H1 (cell line): ENCODE measurements around the gene MRPL47. TPM values are rescaled to one million over a fixed set of nuclear protein-coding genes. Genes with fewer than 3 reads are reported as not detected.

Experiments used
- CTCF ChIA-PET: fragments of 300-600 bp; sonication (Branson Sonifier 250); formaldehyde crosslinking; loops from one replicate; lab custom pipeline; 2021; ENCODE audit not compliant: partially characterized antibody; lab: Charles Lee
- POLR2A ChIA-PET: fragments of 300-600 bp; sonication (Branson Sonifier 250); formaldehyde crosslinking; loops from one replicate; lab custom pipeline; 2021; ENCODE audit warnings: inconsistent platforms; ENCODE audit not compliant: partially characterized antibody; lab: Charles Lee
- DNase-seq, 2 experiments: peaks; one replicate each; pipeline versions ENCODE4 v3.0.0 to v3.0.0-alpha.2; 2010 to 2022; ENCODE audit warnings: low spot score in 2 of 2, low read depth in 1 of 2, mixed read lengths in 1 of 2
- FAIRE-seq: peaks from 2 replicates; lab custom pipeline; 2011; peaks lifted over from hg19 to GRCh38; lab: Jason Lieb, UNC
- H2AFZ ChIP-seq: 2 replicates; pipeline ENCODE4 v1.8.1; 2012; ENCODE audit warnings: low read length, inconsistent platforms
- H2AK5ac ChIP-seq: 2 replicates; pipeline ENCODE4 v1.6.1; 2013; ENCODE audit warnings: low read depth, low read length
- H2BK120ac ChIP-seq: replicated peaks from 2 replicates; pipeline ENCODE3; 2013; ENCODE audit warnings: low read depth, low read length, inconsistent platforms
- H2BK12ac ChIP-seq: 2 replicates; pipeline ENCODE4 v1.6.1; 2013; ENCODE audit warnings: low read depth, low read length
- H2BK15ac ChIP-seq: 2 replicates; pipeline ENCODE4 v1.6.1; 2013; ENCODE audit warnings: low read length
- H2BK20ac ChIP-seq: 2 replicates; pipeline ENCODE4 v1.6.1; 2013; ENCODE audit warnings: low read length
- H2BK5ac ChIP-seq: 2 replicates; pipeline ENCODE4 v1.6.1; 2013; ENCODE audit warnings: low read depth, low read length
- H3K14ac ChIP-seq: 2 replicates; pipeline ENCODE4 v1.6.1; 2013; ENCODE audit warnings: inconsistent platforms; ENCODE audit not compliant: insufficient read length
- H3K18ac ChIP-seq: 2 replicates; pipeline ENCODE4 v1.6.1; 2013; ENCODE audit warnings: low read length; ENCODE audit errors: extremely low read depth
- H3K23ac ChIP-seq: 2 replicates; pipeline ENCODE4 v1.6.1; 2013; ENCODE audit warnings: inconsistent platforms; ENCODE audit not compliant: insufficient read length
- H3K23me2 ChIP-seq: 2 replicates; pipeline ENCODE4 v1.6.1; 2013; ENCODE audit warnings: low read depth, low read length
- H3K27ac ChIP-seq: 2 replicates; pipeline ENCODE4 v1.6.1; 2011; ENCODE audit warnings: low read depth, low read length, inconsistent platforms
- H3K27me3 ChIP-seq, 4 experiments: replicated peaks in 1 of 4; 1 replicate in 1 of 4; 2 replicates in 3 of 4; pipeline versions ENCODE4 v1.6.1 to v1.8.1; 2011 to 2013; ENCODE audit warnings: low read length in 3 of 4, mild to moderate bottlenecking in 3 of 4, inconsistent platforms in 2 of 4, mixed read lengths in 2 of 4, moderate library complexity in 1 of 4; ENCODE audit not compliant: control insufficient read depth in 3 of 4, insufficient read depth in 3 of 4; ENCODE audit errors: extremely low read depth in 1 of 4
- H3K36me3 ChIP-seq, 4 experiments: 2 replicates each; pipeline versions ENCODE4 v1.6.1 to v1.8.1; 2011 to 2013; ENCODE audit warnings: mild to moderate bottlenecking in 4 of 4, low read length in 3 of 4, moderate library complexity in 2 of 4, control low read depth in 1 of 4, inconsistent platforms in 1 of 4; ENCODE audit not compliant: insufficient read depth in 4 of 4, control insufficient read depth in 2 of 4
- H3K4ac ChIP-seq: replicated peaks from 2 replicates; pipeline ENCODE3; 2013; ENCODE audit warnings: low read length, low read depth, mixed read lengths, inconsistent platforms; ENCODE audit not compliant: insufficient read length
- H3K4me1 ChIP-seq, 4 experiments: replicated peaks in 1 of 4; 1 replicate in 1 of 4; 2 replicates in 3 of 4; pipeline versions ENCODE4 v1.6.1 to v1.8.1; 2011 to 2013; ENCODE audit warnings: low read length in 3 of 4, inconsistent platforms in 2 of 4, mixed read lengths in 1 of 4; ENCODE audit not compliant: insufficient read depth in 4 of 4, control insufficient read depth in 3 of 4
- H3K4me2 ChIP-seq, 2 experiments: 2 replicates each; pipeline versions ENCODE4 v1.6.1 to v1.8.1; 2011 to 2013; ENCODE audit warnings: low read depth in 2 of 2, low read length in 2 of 2, control low read depth in 1 of 2, inconsistent platforms in 1 of 2, mild to moderate bottlenecking in 1 of 2; ENCODE audit not compliant: insufficient read depth in 1 of 2
- H3K4me3 ChIP-seq, 4 experiments: fragments of 200-600, 300-600 bp in 1 of 4; sonication (generic), shearing (Covaris generic), sonication (Bioruptor Twin) in 1 of 4; 2 replicates each; pipeline versions ENCODE4 v1.5.1 to v1.8.1; 2011 to 2016; ENCODE audit warnings: low read length in 4 of 4, low read depth in 3 of 4, control low read depth in 2 of 4, inconsistent platforms in 2 of 4, mild to moderate bottlenecking in 2 of 4, mixed read lengths in 1 of 4, moderate library complexity in 1 of 4; ENCODE audit not compliant: insufficient read depth in 2 of 4; ENCODE audit errors: extremely low read depth in 1 of 4
- H3K56ac ChIP-seq: replicated peaks from 2 replicates; pipeline ENCODE3; 2013; ENCODE audit warnings: low read depth, mild to moderate bottlenecking, mixed read lengths, low read length, inconsistent platforms; ENCODE audit not compliant: insufficient read length
- H3K79me1 ChIP-seq: 2 replicates; pipeline ENCODE4 v1.6.1; 2013; ENCODE audit warnings: low read depth, low read length, control low read depth
- H3K79me2 ChIP-seq, 2 experiments: 2 replicates each; pipeline versions ENCODE4 v1.6.1 to v1.8.1; 2012 to 2013; ENCODE audit warnings: low read length in 2 of 2, mild to moderate bottlenecking in 2 of 2, inconsistent platforms in 1 of 2; ENCODE audit not compliant: insufficient read depth in 2 of 2, control insufficient read depth in 1 of 2
- H3K9ac ChIP-seq, 4 experiments: replicated peaks in 1 of 4; 1 replicate in 1 of 4; 2 replicates in 3 of 4; pipeline versions ENCODE4 v1.6.1 to v1.8.1; 2011 to 2013; ENCODE audit warnings: low read depth in 3 of 4, low read length in 3 of 4, control low read depth in 2 of 4, mild to moderate bottlenecking in 2 of 4, moderate library complexity in 2 of 4, inconsistent platforms in 1 of 4; ENCODE audit errors: extremely low read depth in 1 of 4
- H3K9me3 ChIP-seq, 2 experiments: 2 replicates each; pipeline versions ENCODE4 v1.6.1 to v1.8.1; 2012 to 2013; ENCODE audit warnings: mild to moderate bottlenecking in 2 of 2, moderate library complexity in 2 of 2, control low read depth in 1 of 2, inconsistent platforms in 1 of 2, low read depth in 1 of 2, low read length in 1 of 2, mixed read lengths in 1 of 2; ENCODE audit not compliant: insufficient read depth in 2 of 2
- H4K20me1 ChIP-seq, 2 experiments: replicated peaks in 1 of 2; 2 replicates each; pipeline versions ENCODE3 to v1.8.1; 2011 to 2013; ENCODE audit warnings: inconsistent platforms in 2 of 2, low read length in 2 of 2, mild to moderate bottlenecking in 1 of 2; ENCODE audit not compliant: insufficient read depth in 2 of 2, control insufficient read depth in 1 of 2
- H4K5ac ChIP-seq: 2 replicates; pipeline ENCODE4 v1.6.1; 2013; ENCODE audit warnings: low read length, low read depth, mixed read lengths, inconsistent platforms; ENCODE audit not compliant: insufficient read length
- H4K8ac ChIP-seq: 2 replicates; pipeline ENCODE4 v1.8.0; 2013; ENCODE audit warnings: mild to moderate bottlenecking, moderate library complexity, low read length, inconsistent platforms; ENCODE audit not compliant: insufficient read depth; ENCODE audit errors: extremely low read depth
- H4K91ac ChIP-seq: replicated peaks from 2 replicates; pipeline ENCODE3; 2013; ENCODE audit warnings: low read length, mixed read lengths, inconsistent platforms; ENCODE audit not compliant: insufficient read length
- EZH2 ChIP-seq: fragments of 200-600 bp; sonication (generic); IDR thresholded peaks from 2 replicates; pipeline ENCODE4 v1.7.1; 2012; ENCODE audit warnings: low read depth, mild to moderate bottlenecking, moderate library complexity, low read length, inconsistent platforms; ENCODE audit not compliant: severe bottlenecking
- HDAC2 ChIP-seq, 2 experiments: fragments of 300-600 bp in 1 of 2; sonication (generic) in 1 of 2; IDR thresholded peaks; 2 replicates each; pipeline ENCODE4 v1.6.1; 2011 to 2012; ENCODE audit warnings: low read depth in 2 of 2, low read length in 2 of 2, mild to moderate bottlenecking in 2 of 2, moderate library complexity in 2 of 2, borderline replicate concordance in 1 of 2, inconsistent platforms in 1 of 2
- JUN ChIP-seq: IDR thresholded peaks from 2 replicates; pipeline ENCODE4 v1.6.1; 2011; ENCODE audit warnings: low read depth, mild to moderate bottlenecking, improper control_type of control experiment, low read length
- MAFK ChIP-seq: IDR thresholded peaks from 2 replicates; pipeline ENCODE4 v1.6.1; 2012; ENCODE audit warnings: low read depth, mild to moderate bottlenecking, improper control_type of control experiment, low read length
- PHF8 ChIP-seq: fragments of 200-600 bp; sonication (generic); conservative IDR thresholded peaks from 2 replicates; pipeline ENCODE4 v1.7.1; 2012; ENCODE audit warnings: low read depth, mild to moderate bottlenecking, inconsistent platforms, low read length, moderate library complexity
- SAP30 ChIP-seq: fragments of 300-600 bp; sonication (generic); IDR thresholded peaks from 2 replicates; pipeline ENCODE4 v1.7.1; 2012; ENCODE audit warnings: low read length, moderate library complexity, mild to moderate bottlenecking, inconsistent platforms; ENCODE audit not compliant: insufficient read depth, insufficient replicate concordance
- SIRT6 ChIP-seq: IDR thresholded peaks from one replicate; pipeline ENCODE4 v1.7.1; 2012; ENCODE audit warnings: low read length, inconsistent platforms
- SP2 ChIP-seq: IDR thresholded peaks from 2 replicates; pipeline ENCODE4 v1.6.1; 2012; ENCODE audit warnings: mild to moderate bottlenecking, low read length, inconsistent platforms
- SRF ChIP-seq: IDR thresholded peaks from 2 replicates; pipeline ENCODE4 v1.6.1; 2011; ENCODE audit warnings: mild to moderate bottlenecking, low read depth, low read length, moderate library complexity
- SUZ12 ChIP-seq: fragments of 200-600 bp; sonication (generic); IDR thresholded peaks from 2 replicates; pipeline ENCODE4 v1.6.1; 2012; ENCODE audit warnings: mild to moderate bottlenecking, inconsistent platforms, low read length, moderate library complexity, mixed read lengths
- TBP ChIP-seq: IDR thresholded peaks from 2 replicates; pipeline ENCODE4 v1.6.1; 2011; ENCODE audit warnings: low read depth, low read length, improper control_type of control experiment
- WGBS, 2 experiments: shearing (Covaris generic) in 1 of 2; methylation state at CpG; one replicate each; pipeline versions ENCODE4 v1.1.6 to v1.1.7; 2013 to 2015; ENCODE audit warnings: low lambda C conversion rate in 2 of 2, mixed read lengths in 2 of 2, inconsistent platforms in 1 of 2, low coverage in 1 of 2, missing lambda C conversion rate in 1 of 2; ENCODE audit not compliant: insufficient replicate concordance in 2 of 2, insufficient coverage in 1 of 2, insufficient read length in 1 of 2; ENCODE audit errors: extremely low coverage in 1 of 2, missing lambda C conversion rate in 1 of 2; 5-methylcytosine and 5-hydroxymethylcytosine counted together
- polyA plus RNA-seq, 7 experiments: library from polyadenylated mRNA; depleted of rRNA in 3 of 7; stranded (reverse) in 5 of 7; unstranded in 2 of 7; fragments of >200 nt in 5 of 7; fragments of 200-250 nt in 2 of 7; gene quantifications; 1 replicate in 5 of 7; 2 replicates in 1 of 7; 4 replicates in 1 of 7; pipeline versions ENCODE4 v1.2.1 to v1.2.3, GENCODE V29; 2011 to 2013; ENCODE audit warnings: missing spikeins in 2 of 7, mixed read lengths in 2 of 7
- total RNA-seq: library from RNA; stranded (reverse); fragmentation: NEBNext Ultra II Directional; extraction: Animal tissue kit (Norgen Biotek cat#: 25700); gene quantifications from 2 replicates; pipeline ENCODE4 v1.2.1, GENCODE V29; 2021

The MRPL47 gene
- total and polyA plus RNA-seq, 2 of the 8 experiments (the other 6 are each of a cell fraction or from before 2014, with no cell fraction given): 26.1 to 76.6 TPM

DNA sequence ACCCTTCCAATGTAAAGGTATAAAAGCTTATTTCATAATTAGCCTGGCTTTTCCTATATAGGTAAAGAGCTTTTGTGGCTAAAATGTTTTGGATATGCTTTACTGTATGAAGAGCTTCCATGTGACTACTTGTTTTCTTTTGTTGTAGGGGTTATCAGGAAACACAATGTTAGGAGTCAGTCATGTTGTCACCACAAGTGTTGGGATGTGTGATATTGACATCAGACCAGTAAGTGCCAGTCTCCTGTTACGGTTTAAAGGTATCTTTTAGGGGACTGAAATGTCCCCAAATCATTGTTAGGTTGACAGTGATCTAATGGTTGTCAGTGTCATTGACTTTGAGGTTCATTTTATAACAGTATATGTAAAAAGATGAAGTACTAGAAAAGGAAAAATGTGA is 23.4 kb downstream of the MRPL47 start:
- Histone ChIP-seq H3K79me1 (no peaks in the 10 kb centered on the region), H4K20me1 (peaks cover 0 to 1% of the 10 kb centered on the region in 2 experiments), H3K36me3 (peaks cover 11 to 63% (median 45%) of the 10 kb centered on the region in 4 experiments), H3K18ac (no peak overlapping the region), H3K14ac (no peak overlapping the region), H3K9ac (no peak overlapping the region), H4K91ac (no peak overlapping the region), H2BK120ac (no peak overlapping the region), H3K23ac (no peak overlapping the region), H3K56ac (no peak overlapping the region), H3K4ac (no peak overlapping the region), H2AFZ (no peak overlapping the region), H3K27me3 (no peaks in the 10 kb centered on the region), H2BK12ac (no peak overlapping the region), H2AK5ac (no peak overlapping the region), H3K4me1 (no peaks in the 10 kb centered on the region), H3K4me3 (no peak overlapping the region), H2BK20ac (no peak overlapping the region), H4K5ac (no peak overlapping the region), H4K8ac (no peak overlapping the region), H2BK15ac (no peak overlapping the region), H3K9me3 (no peaks in the 10 kb centered on the region), H3K27ac (no peak overlapping the region), H3K4me2 (no peak overlapping the region), H3K79me2 (no peaks in the 10 kb centered on the region; a peak in 1 of 4 replicates), H3K23me2 (no peaks in the 10 kb centered on the region), H2BK5ac (no peak overlapping the region)
- no peak for DNase-seq
- no peak for FAIRE-seq
- TF ChIP-seq SUZ12 (no peak), SP2 (no peak), EZH2 (no peak), HDAC2 (IDR thresholded peaks at IDR 0.05; ENCODE audit: borderline replicate concordance in 1 of 2, low read depth in 2 of 2, low read length in 2 of 2) (no peak), SRF (no peak), MAFK (no peak), JUN (no peak), TBP (no peak), SIRT6 (no peak), PHF8 (no peak), SAP30 (no peak)
- 89% methylated on average over 1 of the region's 1 CpG; no CpG with 5 or more reads in 1 of the 2 experiments for WGBS, 2 experiments
- ChIA-PET CTCF (interaction anchor here (1.0 kb wide), 1 partner anchor 8 kb away, joined by 3 read pairs; no protein-coding TSS in a partner anchor), POLR2A (interaction anchor here (0.9 kb wide), 1 partner anchor 32 kb away, joined by 3 read pairs; no protein-coding TSS in a partner anchor)
